OCI-LY7 (cell line): Measurements from ENCODE around the gene GNPTG.

Source experiments
- CTCF ChIP-seq: fragments of 200-600 bp; sonication (generic); conservative IDR thresholded peaks from 2 replicates; pipeline ENCODE4 v1.5.1; 2014; ENCODE audit warnings: mild to moderate bottlenecking, antibody characterized with exemption, low read length, moderate library complexity, mixed read lengths
- EZH2phosphoT487 ChIP-seq: fragments of 200-600 bp; sonication (generic); IDR thresholded peaks from 2 replicates; pipeline ENCODE4 v1.6.1; 2018; ENCODE audit warnings: low read depth, borderline replicate concordance, mild to moderate bottlenecking, mixed run types, antibody characterized with exemption, low read length, moderate library complexity, mixed read lengths

GRCh38 chr16:1348926-1349325 is 2.8 kb upstream of the GNPTG start:
- TF ChIP-seq CTCF, result no peak
- TF ChIP-seq EZH2phosphoT487, result no peak
